ENCODE results near the gene GMNC.

GMNC gene

DNA sequence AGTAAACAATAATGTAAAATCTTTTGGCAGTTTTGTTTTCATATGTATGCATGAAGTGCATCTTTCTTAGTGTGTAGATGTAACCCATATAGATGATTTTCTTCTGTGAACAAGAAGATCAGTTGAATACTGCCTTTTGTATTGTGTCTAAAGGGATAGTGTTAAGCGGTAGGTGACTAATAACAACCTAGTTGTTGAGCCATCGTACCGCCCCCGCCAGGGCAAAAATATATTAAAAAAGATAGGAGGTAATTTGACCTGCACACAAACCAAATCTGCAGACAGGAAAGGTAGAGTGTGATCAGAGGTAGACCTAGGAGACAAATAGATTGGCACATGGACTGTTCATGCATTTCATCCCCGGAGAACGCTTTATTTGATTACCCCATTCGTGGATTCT, 3.3 kb upstream of the GMNC start:
- Mint-ChIP-seq H3K27me3 (peaks cover 37 to 43% of the 10 kb centered on the region in 2 donors), H3K9me3 (no peaks in the 10 kb centered on the region), H3K4me1 (peaks cover 6% of the 10 kb centered on the region in 2 donors), H3K36me3 (no peaks in the 10 kb centered on the region), H3K27ac (no peak overlapping the region), H3K4me3 (no peak overlapping the region)
- DNase-seq = no peak
- ATAC-seq (replicated peaks) = no peak

GRCh38 chr3:190865419-190865818, 2.9 kb upstream of the GMNC start:
- no peak overlapping the region for H3K27ac Mint-ChIP-seq
- ATAC-seq (replicated peaks) = no peak
- H3K4me1 Mint-ChIP-seq = peaks cover 6% of the 10 kb centered on the region in 2 donors
- no peaks in the 10 kb centered on the region for H3K36me3 Mint-ChIP-seq
- DNase-seq = no peak
- no peak overlapping the region for H3K4me3 Mint-ChIP-seq
- H3K9me3 Mint-ChIP-seq = no peaks in the 10 kb centered on the region
- peaks cover 37 to 47% of the 10 kb centered on the region in 2 donors for H3K27me3 Mint-ChIP-seq

DNA sequence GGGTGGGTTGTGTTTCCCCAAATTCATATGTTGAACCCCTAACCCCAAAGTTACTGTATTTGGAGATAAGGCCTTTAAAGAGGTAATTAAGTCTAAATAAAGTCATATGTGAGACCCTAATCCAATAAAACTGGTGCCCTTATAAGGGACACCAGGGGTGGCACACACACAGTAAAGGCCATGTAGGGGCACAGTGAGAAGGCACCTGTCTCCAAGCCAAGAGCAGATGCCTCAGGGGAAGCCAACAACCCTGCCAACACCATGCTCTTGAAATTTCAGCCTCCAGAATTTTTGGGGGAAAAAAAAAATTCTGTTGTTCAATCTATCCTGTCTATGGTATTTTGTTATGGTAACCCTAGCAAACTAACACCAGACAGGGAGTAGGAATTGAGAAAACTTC, 1.5 kb upstream of the GMNC start:
- H3K9me3 Mint-ChIP-seq = no peaks in the 10 kb centered on the region

GRCh38 chr3:190863119-190863465, 598 bp upstream of the GMNC start:
- no peak for DNase-seq
- no peaks in the 10 kb centered on the region for H3K9me3 Mint-ChIP-seq

More for the DNA sequence above, 1.5 kb upstream of the GMNC start:
- Mint-ChIP-seq H3K4me3 (no peak overlapping the region), H3K27ac (no peak overlapping the region), H3K36me3 (no peaks in the 10 kb centered on the region), H3K27me3 (peaks cover 39 to 50% of the 10 kb centered on the region in 2 donors), H3K4me1 (peaks cover 6% of the 10 kb centered on the region in 2 donors)
- no peak for ATAC-seq (replicated peaks)
- DNase-seq = no peak

GRCh38 chr3:190860521-190860920, 2.0 kb downstream of the GMNC start:
- Mint-ChIP-seq H3K4me1 (peaks cover 6% of the 10 kb centered on the region in 2 donors), H3K27me3 (peaks cover 39 to 50% of the 10 kb centered on the region in 2 donors), H3K27ac (no peak overlapping the region), H3K36me3 (no peaks in the 10 kb centered on the region), H3K9me3 (no peaks in the 10 kb centered on the region), H3K4me3 (no peak overlapping the region)
- ATAC-seq (replicated peaks) (no peak), DNase-seq (no peak)

More at GRCh38 chr3:190863119-190863465, 598 bp upstream of the GMNC start:
- Mint-ChIP-seq H3K4me1 (peaks cover 6% of the 10 kb centered on the region in 2 donors), H3K27ac (no peak overlapping the region), H3K4me3 (peak overlapping the region; percentile 35 to 63), H3K27me3 (peaks cover 39 to 50% of the 10 kb centered on the region in 2 donors), H3K36me3 (no peaks in the 10 kb centered on the region)
- ATAC-seq (replicated peaks) = no peak

GRCh38 chr3:190855151-190855550, 7.3 kb downstream of the GMNC start:
- Mint-ChIP-seq H3K4me3 (no peak overlapping the region), H3K27ac (peak overlapping the region; percentile 63), H3K4me1 (no peaks in the 10 kb centered on the region), H3K36me3 (no peaks in the 10 kb centered on the region), H3K9me3 (peaks cover 0 to 2% of the 10 kb centered on the region in 2 donors), H3K27me3 (peaks cover 0 to under 1% of the 10 kb centered on the region in 2 donors)
- ATAC-seq (replicated peaks) = no peak
- no peak for DNase-seq

DNA sequence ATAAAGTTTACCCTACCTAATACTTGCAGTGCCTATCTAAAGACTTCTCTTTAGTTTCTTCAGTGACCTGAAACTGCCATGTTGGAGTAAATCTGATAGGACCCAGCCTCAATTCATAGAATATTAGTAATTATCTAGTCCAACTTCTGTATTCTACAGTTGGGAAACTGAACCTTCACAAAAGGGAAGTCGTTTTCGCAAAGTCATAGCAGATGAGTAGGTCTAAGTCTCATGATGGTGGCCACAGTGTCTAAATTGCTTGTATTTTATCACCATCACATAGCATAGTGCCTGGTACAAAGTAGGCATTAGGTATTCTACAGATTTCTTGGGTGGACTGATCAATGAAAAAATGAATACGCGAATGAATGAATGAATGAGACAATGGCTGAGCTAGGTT, 8.4 kb downstream of the GMNC start:
- DNase-seq (no peak), ATAC-seq (replicated peaks) (no peak)
- peaks cover 0 to 2% of the 10 kb centered on the region in 2 donors for H3K9me3 Mint-ChIP-seq
- no peaks in the 10 kb centered on the region for H3K36me3 Mint-ChIP-seq
- H3K27me3 Mint-ChIP-seq = no peaks in the 10 kb centered on the region
- no peak overlapping the region for H3K27ac Mint-ChIP-seq
- no peaks in the 10 kb centered on the region for H3K4me1 Mint-ChIP-seq
- no peak overlapping the region for H3K4me3 Mint-ChIP-seq

- DNase-seq (no peak), ATAC-seq (replicated peaks) (no peak)
- no peak overlapping the region for H3K27ac Mint-ChIP-seq
- no peaks in the 10 kb centered on the region for H3K4me1 Mint-ChIP-seq
- H3K36me3 Mint-ChIP-seq = no peaks in the 10 kb centered on the region
- H3K9me3 Mint-ChIP-seq = peaks cover 0 to 2% of the 10 kb centered on the region in 2 donors
- no peak overlapping the region for H3K4me3 Mint-ChIP-seq
- no peaks in the 10 kb centered on the region for H3K27me3 Mint-ChIP-seq
These were observed 9.0 kb downstream of the GMNC start for GRCh38 chr3:190853464-190853863.

GRCh38 chr3:190849607-190850006, 12.9 kb downstream of the GMNC start:
- no peaks in the 10 kb centered on the region for H3K9me3 Mint-ChIP-seq
- H3K4me1 Mint-ChIP-seq = no peaks in the 10 kb centered on the region
- no peak for DNase-seq
- no peaks in the 10 kb centered on the region for H3K36me3 Mint-ChIP-seq
- ATAC-seq (replicated peaks) = no peak
- no peak overlapping the region for H3K27ac Mint-ChIP-seq
- H3K27me3 Mint-ChIP-seq = no peaks in the 10 kb centered on the region
- no peak overlapping the region for H3K4me3 Mint-ChIP-seq

DNA sequence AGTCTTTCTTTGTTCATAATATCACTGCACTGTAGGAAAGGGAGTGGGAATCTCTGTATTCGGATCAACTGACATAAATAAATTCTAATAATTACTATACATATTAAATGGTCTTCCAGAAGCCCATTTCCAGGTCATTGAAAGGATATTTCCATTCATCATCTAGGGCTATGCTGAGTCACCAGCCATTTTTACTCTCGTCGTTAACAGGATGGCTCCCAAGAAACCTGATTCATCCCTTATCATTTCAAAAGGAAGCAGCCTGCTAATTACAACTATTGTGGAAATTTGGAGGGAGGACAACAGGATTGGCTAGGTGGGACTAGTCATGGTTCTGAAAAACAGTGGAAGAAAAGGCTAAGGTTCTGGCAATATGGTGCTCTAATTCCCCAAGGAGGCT, 13.6 kb downstream of the GMNC start:
- no peaks in the 10 kb centered on the region for H3K27me3 Mint-ChIP-seq
- no peaks in the 10 kb centered on the region for H3K36me3 Mint-ChIP-seq
- ATAC-seq (replicated peaks) = no peak
- DNase-seq = no peak
- no peak overlapping the region for H3K27ac Mint-ChIP-seq
- H3K4me1 Mint-ChIP-seq = no peaks in the 10 kb centered on the region
- no peaks in the 10 kb centered on the region for H3K9me3 Mint-ChIP-seq
- no peak overlapping the region for H3K4me3 Mint-ChIP-seq

GRCh38 chr3:190847436-190847835, 15.1 kb downstream of the GMNC start:
- Mint-ChIP-seq H3K27me3 (no peaks in the 10 kb centered on the region), H3K36me3 (no peaks in the 10 kb centered on the region), H3K9me3 (no peaks in the 10 kb centered on the region), H3K4me1 (no peaks in the 10 kb centered on the region), H3K4me3 (no peak overlapping the region), H3K27ac (no peak overlapping the region)
- no peak for DNase-seq
- no peak for ATAC-seq (replicated peaks)

DNA sequence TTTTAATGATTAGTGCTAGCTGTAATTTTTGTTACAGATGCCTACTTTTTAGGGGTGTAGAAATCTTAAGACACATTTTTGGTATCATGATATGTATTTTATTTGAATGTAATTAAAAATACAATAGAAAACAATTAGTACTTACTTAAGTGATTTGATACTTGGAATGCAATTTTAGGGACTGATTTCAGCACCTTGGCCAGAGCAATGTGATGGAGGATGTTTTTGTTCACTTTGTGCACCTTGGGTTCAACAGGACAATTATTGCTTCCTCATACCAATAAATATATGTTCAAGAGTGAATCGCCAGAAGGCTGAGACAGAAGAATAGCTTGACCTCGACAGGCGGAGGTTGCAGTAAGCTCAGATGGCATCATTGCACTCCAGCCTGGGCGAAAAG, 22.3 kb downstream of the GMNC start:
- Mint-ChIP-seq H3K4me3 (no peak overlapping the region), H3K27ac (no peak overlapping the region), H3K36me3 (no peaks in the 10 kb centered on the region), H3K9me3 (peaks cover 0 to 4% of the 10 kb centered on the region in 2 donors), H3K4me1 (no peaks in the 10 kb centered on the region), H3K27me3 (no peaks in the 10 kb centered on the region)
- DNase-seq (no peak), ATAC-seq (replicated peaks) (no peak)

- Mint-ChIP-seq H3K27me3 (no peaks in the 10 kb centered on the region), H3K27ac (no peak overlapping the region), H3K4me1 (no peaks in the 10 kb centered on the region), H3K9me3 (peaks cover 0 to 4% of the 10 kb centered on the region in 2 donors), H3K4me3 (no peak overlapping the region), H3K36me3 (no peaks in the 10 kb centered on the region)
- DNase-seq (no peak), ATAC-seq (replicated peaks) (no peak)
These were observed 31.3 kb downstream of the GMNC start for GRCh38 chr3:190831225-190831624.

GRCh38 chr3:190830031-190830430, 32.5 kb downstream of the GMNC start:
- no peak overlapping the region for H3K4me3 Mint-ChIP-seq
- H3K9me3 Mint-ChIP-seq = peaks cover 0 to 2% of the 10 kb centered on the region in 2 donors
- no peak overlapping the region for H3K27ac Mint-ChIP-seq
- H3K27me3 Mint-ChIP-seq = no peaks in the 10 kb centered on the region
- DNase-seq = no peak
- H3K36me3 Mint-ChIP-seq = no peaks in the 10 kb centered on the region
- ATAC-seq (replicated peaks) = no peak
- no peaks in the 10 kb centered on the region for H3K4me1 Mint-ChIP-seq

GRCh38 chr3:190826018-190826417, 36.5 kb downstream of the GMNC start:
- no peak for DNase-seq
- no peaks in the 10 kb centered on the region for H3K36me3 Mint-ChIP-seq
- H3K4me1 Mint-ChIP-seq = no peaks in the 10 kb centered on the region
- ATAC-seq (replicated peaks) = no peak
- no peak overlapping the region for H3K27ac Mint-ChIP-seq
- H3K4me3 Mint-ChIP-seq = no peak overlapping the region
- H3K27me3 Mint-ChIP-seq = no peaks in the 10 kb centered on the region
- H3K9me3 Mint-ChIP-seq = peaks cover 0 to 2% of the 10 kb centered on the region in 2 donors

DNA sequence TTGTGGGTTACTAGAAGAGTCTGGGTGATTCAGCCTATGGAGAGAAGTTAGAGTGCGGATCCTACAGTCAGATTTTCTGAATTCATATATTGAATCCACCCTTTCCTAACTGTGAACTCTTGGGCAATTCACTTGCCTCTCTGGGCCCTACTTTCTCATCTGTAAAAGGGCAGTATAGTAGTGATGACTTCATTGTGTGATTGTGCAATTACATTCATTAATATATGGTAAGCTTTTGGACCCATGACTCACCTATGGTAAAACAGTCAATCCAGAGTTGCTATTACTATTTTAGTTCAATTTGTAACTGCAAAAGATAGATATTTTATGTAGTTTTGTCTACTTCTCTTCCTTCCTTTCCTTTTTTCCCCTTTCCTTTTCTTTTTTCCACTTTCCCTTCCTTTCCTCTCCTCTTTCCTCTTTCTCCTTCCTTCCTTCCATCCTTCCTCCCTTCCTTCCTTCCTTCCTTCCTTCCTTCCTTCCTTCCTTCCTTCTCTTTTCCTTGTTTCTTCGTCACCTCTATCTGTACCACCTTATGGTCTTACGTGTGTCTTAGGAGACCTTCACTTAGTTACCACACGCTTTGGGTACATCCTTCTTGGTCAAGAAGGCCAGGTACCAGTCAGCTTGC, 37.0 kb downstream of the GMNC start:
- H3K27ac Mint-ChIP-seq = no peak overlapping the region
- DNase-seq = no peak
- no peaks in the 10 kb centered on the region for H3K4me1 Mint-ChIP-seq
- no peaks in the 10 kb centered on the region for H3K27me3 Mint-ChIP-seq
- H3K36me3 Mint-ChIP-seq = no peaks in the 10 kb centered on the region
- H3K4me3 Mint-ChIP-seq = no peak overlapping the region
- H3K9me3 Mint-ChIP-seq = peaks cover 0 to 2% of the 10 kb centered on the region in 2 donors
- no peak for ATAC-seq (replicated peaks)

Data from stimulated activated naive B cell treated with anti-CD40 and anti-IgM and Interleukin-4, amounts not matched to agents 10 μg/mL and 1 μg/mL and 100 μg/mL, for 72 hours (primary cell).